Cardiac fibroblast (primary cell): ENCODE results near the gene MYBPH.

Experiments used
- DNase-seq, 2 donors: peaks; one replicate each; pipeline versions ENCODE4 v3.0.0 to v3.0.0-alpha.2; 2010; ENCODE audit warnings: low read depth in 2 of 2
- H3K4me3 ChIP-seq, 2 donors: replicated peaks in 1 of 2; 1 replicate in 1 of 2; 2 replicates in 1 of 2; pipeline ENCODE4 v1.5.1; 2011; ENCODE audit warnings: low read depth in 2 of 2, low read length in 2 of 2, mild to moderate bottlenecking in 2 of 2, moderate library complexity in 1 of 2
- TF ChIP-seq, protein P1 (sequence below): IDR thresholded peaks from one replicate; pipeline ENCODE4 v1.5.1; 2011; ENCODE audit warnings: low read depth, mild to moderate bottlenecking, low read length, inconsistent platforms

Gene MYBPH

DNA sequence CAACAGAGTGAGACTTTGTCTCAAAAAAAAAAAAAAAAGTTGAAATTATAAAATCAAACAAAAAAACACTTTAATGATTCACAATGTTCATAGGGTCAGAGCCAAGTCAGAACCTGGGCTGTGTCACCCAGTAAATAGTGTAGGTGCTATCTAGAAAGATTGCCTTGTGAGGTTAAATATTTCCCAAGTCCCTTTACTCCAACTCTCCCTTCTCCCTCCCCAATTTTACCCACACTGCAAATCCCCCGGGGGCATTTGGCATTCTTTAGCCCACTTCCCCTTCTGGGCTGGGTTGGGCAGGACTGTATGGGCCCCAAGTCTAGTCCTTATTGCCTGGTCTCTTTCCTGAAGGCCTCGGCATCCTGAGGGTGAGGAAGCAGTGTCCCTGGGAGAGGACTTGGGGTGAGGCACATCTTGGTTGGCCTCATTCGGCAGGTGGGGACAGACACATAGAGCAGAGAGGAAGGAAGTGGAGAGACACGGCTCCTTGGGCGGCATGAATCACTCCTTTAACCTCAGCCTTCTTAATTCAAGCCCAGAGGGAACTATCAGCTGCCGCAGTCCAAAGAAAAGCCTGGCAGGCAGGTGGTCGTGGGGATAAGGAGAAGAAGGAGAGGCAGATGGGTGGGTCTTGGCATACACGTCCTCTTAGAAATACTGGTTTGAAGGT is 39.9 kb downstream of the MYBPH start:
- no peak for DNase-seq
- TF ChIP-seq, protein P1, sequence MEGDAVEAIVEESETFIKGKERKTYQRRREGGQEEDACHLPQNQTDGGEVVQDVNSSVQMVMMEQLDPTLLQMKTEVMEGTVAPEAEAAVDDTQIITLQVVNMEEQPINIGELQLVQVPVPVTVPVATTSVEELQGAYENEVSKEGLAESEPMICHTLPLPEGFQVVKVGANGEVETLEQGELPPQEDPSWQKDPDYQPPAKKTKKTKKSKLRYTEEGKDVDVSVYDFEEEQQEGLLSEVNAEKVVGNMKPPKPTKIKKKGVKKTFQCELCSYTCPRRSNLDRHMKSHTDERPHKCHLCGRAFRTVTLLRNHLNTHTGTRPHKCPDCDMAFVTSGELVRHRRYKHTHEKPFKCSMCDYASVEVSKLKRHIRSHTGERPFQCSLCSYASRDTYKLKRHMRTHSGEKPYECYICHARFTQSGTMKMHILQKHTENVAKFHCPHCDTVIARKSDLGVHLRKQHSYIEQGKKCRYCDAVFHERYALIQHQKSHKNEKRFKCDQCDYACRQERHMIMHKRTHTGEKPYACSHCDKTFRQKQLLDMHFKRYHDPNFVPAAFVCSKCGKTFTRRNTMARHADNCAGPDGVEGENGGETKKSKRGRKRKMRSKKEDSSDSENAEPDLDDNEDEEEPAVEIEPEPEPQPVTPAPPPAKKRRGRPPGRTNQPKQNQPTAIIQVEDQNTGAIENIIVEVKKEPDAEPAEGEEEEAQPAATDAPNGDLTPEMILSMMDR: no peak
- H3K4me3 ChIP-seq: no peak overlapping the region

DNA sequence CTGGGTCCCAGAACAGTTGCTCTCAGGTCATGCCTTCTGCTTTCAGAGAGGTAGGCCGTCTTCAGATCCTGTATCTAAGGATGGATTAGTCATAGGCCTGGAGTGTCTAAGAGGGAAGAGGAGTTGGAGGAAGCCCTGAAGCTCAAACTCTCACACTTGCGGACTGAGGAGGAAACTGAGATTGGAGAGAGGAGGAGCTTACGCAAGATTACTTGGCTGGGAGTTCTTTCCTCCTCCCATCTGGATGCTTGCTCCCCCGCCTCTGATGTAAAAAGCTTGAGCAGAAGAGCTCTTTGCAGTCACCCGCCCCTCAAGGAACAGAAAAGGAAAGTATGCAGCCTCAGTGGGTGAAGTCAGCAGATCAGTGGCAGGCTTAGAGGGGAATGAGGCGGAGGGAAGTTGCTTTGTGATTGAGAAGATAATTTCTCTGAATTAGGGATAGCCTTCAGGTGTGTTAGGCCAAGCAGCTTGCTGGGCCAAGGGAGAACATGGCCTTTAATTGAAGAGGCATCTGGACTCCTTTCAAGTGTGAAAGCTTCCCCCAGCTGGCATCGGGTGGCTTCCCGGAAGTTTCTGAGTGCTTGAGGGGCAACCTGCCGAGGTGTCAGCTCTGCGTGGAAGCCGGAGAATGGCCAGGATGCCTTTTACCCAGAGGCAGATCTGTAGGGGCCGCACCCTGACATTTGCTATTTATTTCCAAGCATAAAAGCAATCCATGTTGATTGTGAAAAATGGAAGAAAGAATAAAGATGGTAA is 41.5 kb downstream of the MYBPH start:
- H3K4me3 ChIP-seq: no peak overlapping the region
- DNase-seq: peak; percentile 35 to 91
- TF ChIP-seq, protein P1: no peak

DNA sequence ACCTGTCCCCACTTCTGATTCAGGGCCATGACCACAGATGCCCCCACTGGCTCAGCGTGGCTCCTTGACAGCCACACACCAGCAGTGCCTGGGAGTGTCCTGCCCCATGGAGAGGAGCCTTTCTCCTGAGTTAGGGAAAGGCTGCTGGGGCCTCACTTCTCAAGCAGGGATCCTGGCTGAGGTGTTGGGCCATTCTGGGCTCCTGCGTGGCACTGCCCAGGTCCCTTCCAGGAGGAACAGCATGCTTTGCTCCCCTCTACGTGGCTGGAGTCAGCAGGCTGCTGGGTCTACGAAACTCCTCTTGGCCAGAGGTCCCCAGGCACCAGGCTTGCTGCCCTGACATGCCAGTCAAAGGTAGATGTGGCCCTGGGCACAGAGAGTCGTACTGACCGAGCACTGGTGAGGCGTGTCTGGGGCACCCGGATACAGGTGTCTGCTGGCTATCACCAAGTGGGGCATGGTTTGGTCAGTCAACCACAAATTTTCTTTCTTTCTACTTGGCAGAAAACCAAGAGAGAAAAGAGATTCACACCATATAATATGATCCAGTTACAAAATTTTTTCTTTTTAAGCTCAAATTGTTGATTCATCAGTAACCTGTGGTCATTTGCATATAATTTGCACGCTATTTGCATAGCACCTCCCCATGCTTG is 44.0 kb downstream of the MYBPH start:
- TF ChIP-seq, protein P1: no peak
- DNase-seq: no peak
- H3K4me3 ChIP-seq: no peak overlapping the region

DNA sequence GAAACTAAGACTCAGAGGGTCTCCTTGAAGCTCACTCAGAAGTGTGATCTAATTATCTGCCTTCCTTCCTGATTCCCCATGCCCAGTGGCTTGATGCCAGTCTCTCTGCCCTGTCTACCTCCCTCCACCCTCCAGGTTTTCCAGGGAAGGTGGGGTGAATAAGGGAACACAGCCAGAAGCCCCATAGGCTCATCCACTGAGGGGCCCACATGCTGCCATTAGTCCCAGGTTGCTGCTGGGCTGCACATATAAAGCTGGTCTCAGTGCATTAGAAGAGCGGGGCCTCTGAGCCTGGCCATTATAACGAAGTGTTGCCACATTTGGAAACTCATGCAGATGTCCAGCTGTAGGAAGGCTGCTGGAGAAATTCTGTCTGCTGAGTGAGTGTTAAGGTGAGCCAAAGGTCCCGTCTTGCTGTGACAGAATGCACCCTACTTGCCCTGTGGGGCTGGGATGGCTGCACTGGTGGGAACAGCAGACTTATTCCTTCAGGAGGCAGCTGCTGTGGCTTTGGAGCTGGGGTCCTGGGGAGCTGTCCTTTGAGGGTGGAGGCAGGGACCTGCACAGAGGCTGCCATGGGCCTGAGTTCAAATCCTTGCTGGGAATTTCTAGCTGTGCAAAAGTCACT is 45.2 kb downstream of the MYBPH start:
- TF ChIP-seq, protein P1: no peak
- DNase-seq: no peak
- no peak overlapping the region for H3K4me3 ChIP-seq

DNA sequence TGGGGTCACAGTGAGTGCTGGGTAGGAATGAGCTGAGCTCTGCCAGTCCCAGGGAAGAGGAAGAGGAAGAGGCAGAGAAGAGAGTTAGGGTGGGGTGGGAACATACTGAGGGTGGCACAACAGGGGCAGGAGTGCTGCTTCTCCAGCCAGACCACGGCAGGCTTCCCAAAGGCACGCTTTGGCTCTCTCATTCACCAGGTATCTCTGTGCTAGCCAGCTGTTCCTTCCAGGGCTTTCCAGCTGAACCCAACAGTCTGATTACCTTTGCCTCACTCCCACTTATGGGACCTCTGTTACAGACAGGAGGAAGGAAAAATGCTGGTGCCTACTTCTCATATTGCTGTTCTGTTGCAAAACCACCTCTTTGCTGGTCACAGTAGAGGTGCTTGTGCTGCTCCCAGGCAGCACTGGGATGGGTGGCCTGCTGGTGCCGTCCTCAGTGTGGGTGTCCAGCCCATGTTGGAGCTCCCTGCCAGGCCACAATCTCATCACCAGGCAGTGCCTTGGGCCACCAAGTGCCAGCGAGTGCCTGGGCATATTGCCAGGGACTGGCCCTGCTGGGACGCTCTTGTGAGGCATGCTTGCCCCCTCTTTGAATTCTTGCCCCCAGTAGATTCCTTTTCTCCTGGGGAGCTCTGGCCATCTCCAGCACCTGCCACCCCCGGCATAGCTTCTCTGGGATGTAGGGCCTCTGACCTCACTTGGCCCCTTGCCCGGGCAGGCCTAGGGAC is 46.0 kb downstream of the MYBPH start:
- H3K4me3 ChIP-seq: peak overlapping the region in 1 of 2 donors; percentile 56
- TF ChIP-seq, protein P1: no peak
- peak in 1 of 2 donors; percentile 18 for DNase-seq
